RWPE1 (cell line): ENCODE results near the gene PLEKHA7.
A peak's percentile ranks its signal among the peaks of the same experiment; 100 is the strongest.

ENCODE experiments used
- CTCF ChIA-PET: fragments of 350-600 bp; sonication (Branson Sonifier 250); formaldehyde crosslinking; extraction: SDS; loops from one replicate; lab custom pipeline; 2021; lab: Yijun Ruan, JAX
- POLR2A ChIA-PET: fragments of 400-600 bp; formaldehyde crosslinking; extraction: SDS; loops from one replicate; lab custom pipeline; 2020; ENCODE audit warnings: antibody characterized with exemption; ENCODE audit not compliant: low non-redundant PET; lab: Yijun Ruan, JAX
- DNase-seq: peaks from one replicate; pipeline ENCODE4 v3.0.0; 2012; ENCODE audit warnings: low spot score
- H3K27ac ChIP-seq: fragments of 450-650 bp; 2 replicates; pipeline ENCODE4 v1.5.1; 2017
- TF ChIP-seq, protein P1 (sequence below): fragments of 450-650 bp; conservative IDR thresholded peaks from 2 replicates; pipeline ENCODE4 v1.5.1; 2017; ENCODE audit warnings: low read depth, mild to moderate bottlenecking

Gene PLEKHA7

DNA sequence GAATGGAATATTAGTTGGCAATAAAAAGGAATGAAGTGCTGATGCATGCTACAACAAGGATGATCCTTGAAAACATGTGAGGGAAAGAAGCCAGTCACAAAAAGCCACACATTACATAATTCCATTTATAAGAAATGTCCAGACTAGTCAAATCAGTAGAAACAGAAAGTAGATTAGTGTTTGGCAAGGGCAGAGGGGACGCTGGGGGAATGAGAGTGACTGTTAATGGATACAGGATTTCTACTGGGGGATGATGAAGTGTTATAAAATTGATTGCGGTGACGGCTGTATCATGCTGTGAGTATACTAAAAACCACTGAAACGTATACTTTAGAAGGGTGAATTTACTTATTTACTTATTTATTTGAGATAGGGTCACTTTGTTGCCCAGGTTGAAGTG, 217.9 kb downstream of the PLEKHA7 start:
- CTCF ChIA-PET, result interaction anchor here (1.1 kb wide), 1 partner anchor 8 kb away, joined by 3 read pairs; no protein-coding TSS in a partner anchor
- DNase-seq, result no peak

DNA sequence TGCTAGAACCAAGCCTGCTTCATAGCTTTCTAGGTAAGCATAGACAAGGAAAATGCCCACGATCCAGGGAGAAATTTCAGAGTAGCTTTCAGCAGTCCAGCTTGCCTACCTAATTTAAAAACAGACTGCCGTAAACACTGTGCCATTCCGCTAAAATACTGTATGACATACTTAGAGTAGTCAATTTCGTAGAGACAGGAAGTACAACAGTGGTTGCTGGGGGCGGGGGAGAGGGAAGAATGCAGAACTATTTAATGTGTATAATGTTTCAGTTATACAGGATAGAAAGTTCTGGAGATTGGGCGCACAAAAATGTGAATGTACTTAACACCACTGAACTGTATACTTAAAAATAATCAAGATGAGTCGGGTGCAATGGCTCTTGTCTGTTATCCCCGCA, 219.1 kb downstream of the PLEKHA7 start:
- ChIA-PET POLR2A (no interaction called here), CTCF (no interaction called here)
- H3K27ac ChIP-seq, result no peak overlapping the region
- DNase-seq, result no peak
- TF ChIP-seq, protein P1, sequence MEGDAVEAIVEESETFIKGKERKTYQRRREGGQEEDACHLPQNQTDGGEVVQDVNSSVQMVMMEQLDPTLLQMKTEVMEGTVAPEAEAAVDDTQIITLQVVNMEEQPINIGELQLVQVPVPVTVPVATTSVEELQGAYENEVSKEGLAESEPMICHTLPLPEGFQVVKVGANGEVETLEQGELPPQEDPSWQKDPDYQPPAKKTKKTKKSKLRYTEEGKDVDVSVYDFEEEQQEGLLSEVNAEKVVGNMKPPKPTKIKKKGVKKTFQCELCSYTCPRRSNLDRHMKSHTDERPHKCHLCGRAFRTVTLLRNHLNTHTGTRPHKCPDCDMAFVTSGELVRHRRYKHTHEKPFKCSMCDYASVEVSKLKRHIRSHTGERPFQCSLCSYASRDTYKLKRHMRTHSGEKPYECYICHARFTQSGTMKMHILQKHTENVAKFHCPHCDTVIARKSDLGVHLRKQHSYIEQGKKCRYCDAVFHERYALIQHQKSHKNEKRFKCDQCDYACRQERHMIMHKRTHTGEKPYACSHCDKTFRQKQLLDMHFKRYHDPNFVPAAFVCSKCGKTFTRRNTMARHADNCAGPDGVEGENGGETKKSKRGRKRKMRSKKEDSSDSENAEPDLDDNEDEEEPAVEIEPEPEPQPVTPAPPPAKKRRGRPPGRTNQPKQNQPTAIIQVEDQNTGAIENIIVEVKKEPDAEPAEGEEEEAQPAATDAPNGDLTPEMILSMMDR, result no peak

More for the DNA sequence above, 217.9 kb downstream of the PLEKHA7 start:
- POLR2A ChIA-PET, result no interaction called here
- H3K27ac ChIP-seq, result no peak overlapping the region
- TF ChIP-seq, protein P1, result no peak

GRCh38 chr11:16794047-16794818, 220.0 kb downstream of the PLEKHA7 start:
- no peak for DNase-seq
- ChIA-PET POLR2A (no interaction called here), CTCF (interaction anchor here (0.6 kb wide), 1 partner anchor 318 kb away, joined by 3 read pairs; no protein-coding TSS in a partner anchor)
- no peak overlapping the region for H3K27ac ChIP-seq
- TF ChIP-seq, protein P1, result no peak

GRCh38 chr11:16793511-16793910, 220.7 kb downstream of the PLEKHA7 start:
- POLR2A ChIA-PET, result no interaction called here
- peak overlapping the region; percentile 38 for H3K27ac ChIP-seq
- TF ChIP-seq, protein P1, result no peak
- DNase-seq, result no peak
- CTCF ChIA-PET, result no interaction called here

- TF ChIP-seq, protein P1, result no peak
- no peak for DNase-seq
- CTCF ChIA-PET, result interaction anchor here (0.6 kb wide), 1 partner anchor 150 kb away, joined by 6 read pairs; no protein-coding TSS in a partner anchor
- POLR2A ChIA-PET, result no interaction called here
- peak overlapping the region; percentile 38 for H3K27ac ChIP-seq
Observed at GRCh38 chr11:16793009-16793408, 221.2 kb downstream of the PLEKHA7 start.

- ChIA-PET POLR2A (no interaction called here), CTCF (interaction anchor here (1.2 kb wide), 1 partner anchor 28 kb away, joined by 5 read pairs; no protein-coding TSS in a partner anchor)
- TF ChIP-seq, protein P1, result no peak
- no peak for DNase-seq
- H3K27ac ChIP-seq, result peak overlapping the region; percentile 38; the same call in 1 of the 2 replicates
Observed at GRCh38 chr11:16792426-16792825, 221.8 kb downstream of the PLEKHA7 start.
